ENCODE data around the gene PPP2R3A. TPM values are rescaled to one million over a fixed set of nuclear protein-coding genes. Genes with fewer than 3 reads are reported as not detected.
A peak's percentile ranks its signal among the peaks of the same experiment; 100 is the strongest.

Gene PPP2R3A
- total and polyA plus RNA-seq, 2 donors (not counting 3 experiments of a cell fraction or from before 2014, with no cell fraction given), result 3.3 to 14.6 TPM

- dilution Hi-C loops (cut with MboI; ENCODE audit: extremely low pct_ligation_motif_present, low sequenced_read_pairs) (no loop called here), intact Hi-C loops (cut with micrococcal nuclease) (loop anchor here (1.0 kb wide), 1 partner anchor 27 kb away; the partner anchor contains the start of gene PPP2R3A)
- BruUV-seq (replicated peaks), result no TSS peak
- H3K4me1 ChIP-seq (ENCODE audit: control insufficient read depth, extremely low read depth, insufficient read depth, low read length), result peaks cover 24% of the 10 kb centered on the region
- no peaks in the 10 kb centered on the region for H3K9me1 ChIP-seq (replicated peaks; ENCODE audit: control insufficient read depth, extremely low read depth, insufficient read depth, low read length)
- peak overlapping the region; percentile 84 for H3K9ac ChIP-seq (replicated peaks; ENCODE audit: extremely low read depth, insufficient read depth, low read length)
- ChIA-PET CTCF (interaction anchor here (1.0 to 2.1 kb wide), 3 partner anchors 26 to 1197 kb away, joined by 4 to 14 read pairs (median 4); partner anchors contain the start of genes EPHB1 and PPP2R3A), POLR2A (interaction anchor here (0.9 kb wide), 1 partner anchor 26 kb away, joined by 5 read pairs; the partner anchor contains the start of gene PPP2R3A)
- H3K27ac ChIP-seq (ENCODE audit: insufficient read depth, low read depth, low read length), result peak overlapping the region; percentile 98
- peak overlapping the region; percentile 59 for H2AFZ ChIP-seq (ENCODE audit: low read depth, low read length)
- H3K27me3 ChIP-seq (ENCODE audit: control insufficient read depth in 2 of 2, insufficient read depth in 2 of 2, low read length in 2 of 2), result no peaks in the 10 kb centered on the region
- H3K4me2 ChIP-seq (ENCODE audit: insufficient read depth, low read length), result peak overlapping the region; percentile 92
- FAIRE-seq (peak; percentile 64), DNase-seq (ENCODE audit: low read depth, low spot score) (peak; percentile 90)
- no peaks in the 10 kb centered on the region for H3K36me3 ChIP-seq (ENCODE audit: control insufficient read depth in 2 of 2, extremely low read depth in 1 of 2, insufficient read depth in 2 of 2, low read length in 2 of 2)
- no peaks in the 10 kb centered on the region for H4K20me1 ChIP-seq (replicated peaks; ENCODE audit: control insufficient read depth, extremely low read depth, insufficient read depth, low read length)
- no peaks in the 10 kb centered on the region for H3K9me3 ChIP-seq (replicated peaks; ENCODE audit: control insufficient read depth, insufficient read depth, low read length)
- H3K4me3 ChIP-seq (replicated peaks in 1 of 3; ENCODE audit: insufficient read depth in 1 of 3, low read depth in 1 of 3, low read length in 3 of 3), result peak overlapping the region in 1 of 3 experiments; percentile 8
- H3K79me2 ChIP-seq (ENCODE audit: control insufficient read depth, insufficient read depth, low read length), result no peaks in the 10 kb centered on the region
- TF ChIP-seq MYC (IDR thresholded peaks at IDR 0.05; ENCODE audit: low read depth, low read length) (no peak), CTCF (IDR thresholded peaks at IDR 0.05; ENCODE audit: extremely low read depth in 1 of 2, insufficient read depth in 1 of 2, low read depth in 1 of 2, low read length in 2 of 2) (no peak), FOS (IDR thresholded peaks at IDR 0.05; ENCODE audit: borderline replicate concordance, insufficient read depth, low read length) (peak; percentile 97), JUN (IDR thresholded peaks at IDR 0.05; ENCODE audit: borderline replicate concordance, insufficient read depth, insufficient read length, low read depth) (peak; percentile 81)
Measured at GRCh38 chr3:135992072-135992471, 26.5 kb downstream of the PPP2R3A start.

DNA sequence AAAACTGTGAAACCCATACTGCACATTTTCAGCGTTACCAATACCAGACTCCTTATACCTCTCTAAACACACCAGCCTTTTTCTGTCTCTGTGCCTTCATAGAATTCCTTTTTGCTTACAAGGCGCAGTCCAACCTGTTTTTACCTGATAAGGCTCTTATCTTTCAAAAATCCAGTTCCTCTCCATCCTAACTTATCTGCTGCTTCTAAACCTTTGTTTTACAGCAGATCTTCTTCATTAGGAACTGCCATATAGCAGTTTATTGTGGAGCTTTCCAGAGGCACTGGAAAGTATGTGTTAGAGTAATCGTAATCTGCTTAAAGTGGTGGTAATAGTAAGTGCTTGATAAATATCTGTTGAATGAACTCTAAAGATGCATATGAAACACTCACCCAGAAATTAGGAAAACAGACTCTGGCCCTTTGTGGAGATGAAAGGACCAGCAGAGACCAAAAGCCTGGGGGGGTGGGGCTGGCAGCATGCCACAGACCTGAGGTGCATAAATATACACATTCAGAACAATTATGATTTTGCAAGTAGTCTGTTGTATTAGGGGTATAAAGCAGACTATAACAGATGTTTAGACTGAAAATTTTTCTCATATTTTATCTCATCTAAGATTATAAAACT is 29.3 kb downstream of the PPP2R3A start:
- no peaks in the 10 kb centered on the region for H3K27me3 ChIP-seq (ENCODE audit: control insufficient read depth in 2 of 2, insufficient read depth in 2 of 2, low read length in 2 of 2)
- H3K9me3 ChIP-seq (replicated peaks; ENCODE audit: control insufficient read depth, insufficient read depth, low read length), result no peaks in the 10 kb centered on the region
- no peak overlapping the region for H3K4me2 ChIP-seq (ENCODE audit: insufficient read depth, low read length)
- DNase-seq (ENCODE audit: low read depth, low spot score) (no peak), FAIRE-seq (no peak)
- ChIA-PET POLR2A (no interaction called here), CTCF (interaction anchor here (2.2 kb wide), 1 partner anchor 48 kb away, joined by 7 read pairs; no protein-coding TSS in a partner anchor)
- no peak overlapping the region for H2AFZ ChIP-seq (ENCODE audit: low read depth, low read length)
- no peaks in the 10 kb centered on the region for H3K9me1 ChIP-seq (replicated peaks; ENCODE audit: control insufficient read depth, extremely low read depth, insufficient read depth, low read length)
- H3K79me2 ChIP-seq (ENCODE audit: control insufficient read depth, insufficient read depth, low read length), result no peaks in the 10 kb centered on the region
- no TSS peak for BruUV-seq (replicated peaks)
- TF ChIP-seq CTCF (IDR thresholded peaks at IDR 0.05; ENCODE audit: extremely low read depth in 1 of 2, insufficient read depth in 1 of 2, low read depth in 1 of 2, low read length in 2 of 2) (no peak), FOS (IDR thresholded peaks at IDR 0.05; ENCODE audit: borderline replicate concordance, insufficient read depth, low read length) (no peak), POLR2AphosphoS5 (IDR thresholded peaks at IDR 0.05; ENCODE audit: insufficient read depth, low read depth, low read length) (no peak), GATA2 (IDR thresholded peaks at IDR 0.05; ENCODE audit: insufficient read depth, insufficient read length, low read depth, low read length) (no peak), EZH2 (IDR thresholded peaks at IDR 0.05; ENCODE audit: borderline replicate concordance, low read depth, low read length, severe bottlenecking) (no peak), POLR2A (IDR thresholded peaks at IDR 0.05; ENCODE audit: low read depth, low read length) (no peak), MAX (IDR thresholded peaks at IDR 0.05; ENCODE audit: insufficient read depth, insufficient read length) (no peak)
- no peaks in the 10 kb centered on the region for H3K36me3 ChIP-seq (ENCODE audit: control insufficient read depth in 2 of 2, extremely low read depth in 1 of 2, insufficient read depth in 2 of 2, low read length in 2 of 2)
- intact Hi-C loops (cut with micrococcal nuclease), result no loop called here
- H3K27ac ChIP-seq (ENCODE audit: insufficient read depth, low read depth, low read length), result no peak overlapping the region
- no peak overlapping the region for H3K4me3 ChIP-seq (replicated peaks in 1 of 3; ENCODE audit: insufficient read depth in 1 of 3, low read depth in 1 of 3, low read length in 3 of 3)
- H4K20me1 ChIP-seq (replicated peaks; ENCODE audit: control insufficient read depth, extremely low read depth, insufficient read depth, low read length), result no peaks in the 10 kb centered on the region
- no peak overlapping the region for H3K9ac ChIP-seq (replicated peaks; ENCODE audit: extremely low read depth, insufficient read depth, low read length)
- H3K4me1 ChIP-seq (ENCODE audit: control insufficient read depth, extremely low read depth, insufficient read depth, low read length), result peaks cover 24% of the 10 kb centered on the region
- dilution Hi-C loops (cut with MboI; ENCODE audit: extremely low pct_ligation_motif_present, low sequenced_read_pairs), result no loop called here

All from endothelial cell of umbilical vein (primary cell).